ENCODE data around the gene TUBB1. TPM values are rescaled to one million over a fixed set of nuclear protein-coding genes. Genes with fewer than 3 reads are reported as not detected.
A peak's percentile ranks its signal among the peaks of the same experiment; 100 is the strongest.

TUBB1 gene
- total and polyA plus RNA-seq, 2 of the 13 experiments (the other 11 are each of a cell fraction or from before 2014, with no cell fraction given): 0.11 to 57.6 TPM

DNA sequence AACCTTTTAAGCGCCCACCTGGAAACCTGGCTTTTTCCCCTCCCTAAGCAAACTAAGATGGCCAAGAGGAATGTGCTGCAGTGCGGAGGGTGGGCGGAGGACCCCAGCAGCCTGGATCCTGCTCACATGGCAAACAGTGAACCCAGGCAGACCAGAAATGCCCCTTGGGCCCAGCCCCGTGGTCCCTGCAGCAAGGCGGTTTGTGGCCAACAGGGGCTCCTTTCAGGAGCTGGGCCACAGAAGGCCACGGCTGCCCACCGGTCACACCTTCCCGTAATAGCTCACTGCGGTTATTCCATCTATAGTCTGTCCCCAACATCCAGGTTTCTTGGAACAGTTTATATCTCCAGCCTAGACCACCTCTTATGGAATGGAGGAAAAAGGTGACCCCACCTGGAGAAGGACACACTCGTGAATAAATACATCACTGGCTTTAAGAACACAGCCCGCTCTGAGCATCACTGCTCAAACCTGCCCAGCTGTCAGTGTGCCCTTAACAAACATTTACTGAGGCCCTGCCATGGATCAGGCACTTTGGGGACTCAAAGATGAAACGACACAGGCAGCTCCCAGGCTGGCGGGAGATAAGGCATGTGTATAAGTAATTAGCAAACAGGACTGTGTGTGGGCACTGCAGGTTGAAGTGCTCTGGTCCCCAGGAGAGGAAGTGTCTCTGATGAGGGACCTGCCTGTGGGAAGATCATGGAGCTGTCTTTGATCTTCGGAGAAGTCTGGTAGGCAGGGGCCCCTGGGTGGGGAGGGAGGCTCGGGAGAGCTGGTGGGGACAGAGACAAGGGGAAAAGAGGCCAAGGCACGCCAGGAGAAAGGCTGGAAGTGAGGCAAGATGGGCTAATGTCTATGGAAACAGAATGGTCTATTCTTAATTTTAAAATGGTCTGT, 3.2 kb upstream of the TUBB1 start (continued):
- TF ChIP-seq, protein P1, sequence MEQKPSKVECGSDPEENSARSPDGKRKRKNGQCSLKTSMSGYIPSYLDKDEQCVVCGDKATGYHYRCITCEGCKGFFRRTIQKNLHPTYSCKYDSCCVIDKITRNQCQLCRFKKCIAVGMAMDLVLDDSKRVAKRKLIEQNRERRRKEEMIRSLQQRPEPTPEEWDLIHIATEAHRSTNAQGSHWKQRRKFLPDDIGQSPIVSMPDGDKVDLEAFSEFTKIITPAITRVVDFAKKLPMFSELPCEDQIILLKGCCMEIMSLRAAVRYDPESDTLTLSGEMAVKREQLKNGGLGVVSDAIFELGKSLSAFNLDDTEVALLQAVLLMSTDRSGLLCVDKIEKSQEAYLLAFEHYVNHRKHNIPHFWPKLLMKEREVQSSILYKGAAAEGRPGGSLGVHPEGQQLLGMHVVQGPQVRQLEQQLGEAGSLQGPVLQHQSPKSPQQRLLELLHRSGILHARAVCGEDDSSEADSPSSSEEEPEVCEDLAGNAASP (CRISPR knock-in tag; IDR thresholded peaks at IDR 0.05; ENCODE audit: borderline replicate concordance): peak; percentile 86
- TF ChIP-seq, protein P2, sequence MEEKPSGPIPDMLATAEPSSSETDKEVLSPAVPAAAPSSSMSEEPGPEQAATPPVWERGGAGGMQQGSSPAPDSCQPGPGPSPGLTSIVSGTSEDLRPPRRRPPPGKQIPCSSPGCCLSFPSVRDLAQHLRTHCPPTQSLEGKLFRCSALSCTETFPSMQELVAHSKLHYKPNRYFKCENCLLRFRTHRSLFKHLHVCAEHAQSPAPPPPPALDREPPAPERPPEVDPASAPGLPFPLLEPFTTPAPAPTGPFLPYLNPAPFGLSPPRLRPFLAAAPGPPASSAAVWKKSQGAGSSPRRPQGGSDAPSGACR (CRISPR knock-in tag; IDR thresholded peaks at IDR 0.05): peak; percentile 85; the same call in 1 of the 2 replicates
- peak; percentile 100 for TF ChIP-seq HDAC2 (CRISPR knock-in tag; IDR thresholded peaks at IDR 0.05)
- TF ChIP-seq, protein P3, sequence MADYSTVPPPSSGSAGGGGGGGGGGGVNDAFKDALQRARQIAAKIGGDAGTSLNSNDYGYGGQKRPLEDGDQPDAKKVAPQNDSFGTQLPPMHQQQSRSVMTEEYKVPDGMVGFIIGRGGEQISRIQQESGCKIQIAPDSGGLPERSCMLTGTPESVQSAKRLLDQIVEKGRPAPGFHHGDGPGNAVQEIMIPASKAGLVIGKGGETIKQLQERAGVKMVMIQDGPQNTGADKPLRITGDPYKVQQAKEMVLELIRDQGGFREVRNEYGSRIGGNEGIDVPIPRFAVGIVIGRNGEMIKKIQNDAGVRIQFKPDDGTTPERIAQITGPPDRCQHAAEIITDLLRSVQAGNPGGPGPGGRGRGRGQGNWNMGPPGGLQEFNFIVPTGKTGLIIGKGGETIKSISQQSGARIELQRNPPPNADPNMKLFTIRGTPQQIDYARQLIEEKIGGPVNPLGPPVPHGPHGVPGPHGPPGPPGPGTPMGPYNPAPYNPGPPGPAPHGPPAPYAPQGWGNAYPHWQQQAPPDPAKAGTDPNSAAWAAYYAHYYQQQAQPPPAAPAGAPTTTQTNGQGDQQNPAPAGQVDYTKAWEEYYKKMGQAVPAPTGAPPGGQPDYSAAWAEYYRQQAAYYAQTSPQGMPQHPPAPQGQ (CRISPR knock-in tag; IDR thresholded peaks at IDR 0.05; ENCODE audit: borderline replicate concordance): no peak
- no peak for TF ChIP-seq SMC3 (IDR thresholded peaks at IDR 0.05; ENCODE audit: low read length)
- no peak for TF ChIP-seq ZFP36L1 (CRISPR knock-in tag; IDR thresholded peaks at IDR 0.05)
- no peak; the same call in 1 of the 2 replicates for TF ChIP-seq ZIK1 (CRISPR knock-in tag; IDR thresholded peaks at IDR 0.05; ENCODE audit: borderline replicate concordance, low read depth)
- TF ChIP-seq, protein P4, sequence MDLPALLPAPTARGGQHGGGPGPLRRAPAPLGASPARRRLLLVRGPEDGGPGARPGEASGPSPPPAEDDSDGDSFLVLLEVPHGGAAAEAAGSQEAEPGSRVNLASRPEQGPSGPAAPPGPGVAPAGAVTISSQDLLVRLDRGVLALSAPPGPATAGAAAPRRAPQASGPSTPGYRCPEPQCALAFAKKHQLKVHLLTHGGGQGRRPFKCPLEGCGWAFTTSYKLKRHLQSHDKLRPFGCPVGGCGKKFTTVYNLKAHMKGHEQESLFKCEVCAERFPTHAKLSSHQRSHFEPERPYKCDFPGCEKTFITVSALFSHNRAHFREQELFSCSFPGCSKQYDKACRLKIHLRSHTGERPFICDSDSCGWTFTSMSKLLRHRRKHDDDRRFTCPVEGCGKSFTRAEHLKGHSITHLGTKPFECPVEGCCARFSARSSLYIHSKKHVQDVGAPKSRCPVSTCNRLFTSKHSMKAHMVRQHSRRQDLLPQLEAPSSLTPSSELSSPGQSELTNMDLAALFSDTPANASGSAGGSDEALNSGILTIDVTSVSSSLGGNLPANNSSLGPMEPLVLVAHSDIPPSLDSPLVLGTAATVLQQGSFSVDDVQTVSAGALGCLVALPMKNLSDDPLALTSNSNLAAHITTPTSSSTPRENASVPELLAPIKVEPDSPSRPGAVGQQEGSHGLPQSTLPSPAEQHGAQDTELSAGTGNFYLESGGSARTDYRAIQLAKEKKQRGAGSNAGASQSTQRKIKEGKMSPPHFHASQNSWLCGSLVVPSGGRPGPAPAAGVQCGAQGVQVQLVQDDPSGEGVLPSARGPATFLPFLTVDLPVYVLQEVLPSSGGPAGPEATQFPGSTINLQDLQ (CRISPR knock-in tag; IDR thresholded peaks at IDR 0.05): peak; percentile 88
- TF ChIP-seq ZNF850 (CRISPR knock-in tag; conservative IDR thresholded peaks at IDR 0.05): no peak
- no peak for TF ChIP-seq ZNF44 (CRISPR knock-in tag; IDR thresholded peaks at IDR 0.05)
- TF ChIP-seq, protein P5, sequence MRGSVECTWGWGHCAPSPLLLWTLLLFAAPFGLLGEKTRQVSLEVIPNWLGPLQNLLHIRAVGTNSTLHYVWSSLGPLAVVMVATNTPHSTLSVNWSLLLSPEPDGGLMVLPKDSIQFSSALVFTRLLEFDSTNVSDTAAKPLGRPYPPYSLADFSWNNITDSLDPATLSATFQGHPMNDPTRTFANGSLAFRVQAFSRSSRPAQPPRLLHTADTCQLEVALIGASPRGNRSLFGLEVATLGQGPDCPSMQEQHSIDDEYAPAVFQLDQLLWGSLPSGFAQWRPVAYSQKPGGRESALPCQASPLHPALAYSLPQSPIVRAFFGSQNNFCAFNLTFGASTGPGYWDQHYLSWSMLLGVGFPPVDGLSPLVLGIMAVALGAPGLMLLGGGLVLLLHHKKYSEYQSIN (CRISPR knock-in tag; IDR thresholded peaks at IDR 0.05; ENCODE audit: borderline replicate concordance): no peak
- TF ChIP-seq TGIF2 (CRISPR knock-in tag; IDR thresholded peaks at IDR 0.05): peak; percentile 92
- no peak for TF ChIP-seq PAWR (CRISPR knock-in tag; IDR thresholded peaks at IDR 0.05; ENCODE audit: borderline replicate concordance)
- TF ChIP-seq KLF6 (CRISPR knock-in tag; IDR thresholded peaks at IDR 0.05): no peak
- TF ChIP-seq, protein P6, sequence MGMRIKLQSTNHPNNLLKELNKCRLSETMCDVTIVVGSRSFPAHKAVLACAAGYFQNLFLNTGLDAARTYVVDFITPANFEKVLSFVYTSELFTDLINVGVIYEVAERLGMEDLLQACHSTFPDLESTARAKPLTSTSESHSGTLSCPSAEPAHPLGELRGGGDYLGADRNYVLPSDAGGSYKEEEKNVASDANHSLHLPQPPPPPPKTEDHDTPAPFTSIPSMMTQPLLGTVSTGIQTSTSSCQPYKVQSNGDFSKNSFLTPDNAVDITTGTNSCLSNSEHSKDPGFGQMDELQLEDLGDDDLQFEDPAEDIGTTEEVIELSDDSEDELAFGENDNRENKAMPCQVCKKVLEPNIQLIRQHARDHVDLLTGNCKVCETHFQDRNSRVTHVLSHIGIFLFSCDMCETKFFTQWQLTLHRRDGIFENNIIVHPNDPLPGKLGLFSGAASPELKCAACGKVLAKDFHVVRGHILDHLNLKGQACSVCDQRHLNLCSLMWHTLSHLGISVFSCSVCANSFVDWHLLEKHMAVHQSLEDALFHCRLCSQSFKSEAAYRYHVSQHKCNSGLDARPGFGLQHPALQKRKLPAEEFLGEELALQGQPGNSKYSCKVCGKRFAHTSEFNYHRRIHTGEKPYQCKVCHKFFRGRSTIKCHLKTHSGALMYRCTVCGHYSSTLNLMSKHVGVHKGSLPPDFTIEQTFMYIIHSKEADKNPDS (CRISPR knock-in tag; IDR thresholded peaks at IDR 0.05): peak; percentile 49; the same call in 1 of the 2 replicates
- TF ChIP-seq ZNF382 (CRISPR knock-in tag; IDR thresholded peaks at IDR 0.05; ENCODE audit: borderline replicate concordance): no peak
- no peak for TF ChIP-seq ZNF256 (CRISPR knock-in tag; conservative IDR thresholded peaks at IDR 0.05)
- 0 out of 2 replicates have a peak, but pooled peaks have one; percentile 34 for TF ChIP-seq ADNP (CRISPR knock-in tag; IDR thresholded peaks at IDR 0.05)
